H54 (cell line): Measurements from ENCODE around the gene HOXD13.

ENCODE experiments used
- DNase-seq: peaks from one replicate; pipeline ENCODE4 v3.0.0; 2011; ENCODE audit warnings: low spot score, mixed read lengths; ENCODE audit not compliant: insufficient read length
- FAIRE-seq: peaks from 3 replicates; lab custom pipeline; 2011; peaks lifted over from hg19 to GRCh38; lab: Jason Lieb, UNC
- POLR2A ChIP-seq: IDR thresholded peaks from 2 replicates; pipeline ENCODE4 v1.6.1; 2011; ENCODE audit warnings: low read depth, mild to moderate bottlenecking, low read length

The HOXD13 gene

GRCh38 chr2:176076063-176076462 lies 16.5 kb upstream of the HOXD13 start:
- DNase-seq (no peak), FAIRE-seq (no peak)
- no peak for TF ChIP-seq POLR2A

- no peak for TF ChIP-seq POLR2A
- no peak for FAIRE-seq
- DNase-seq, result no peak
These were observed 15.7 kb upstream of the HOXD13 start for GRCh38 chr2:176076796-176077195.

GRCh38 chr2:176078541-176079284 lies 13.8 kb upstream of the HOXD13 start:
- no peak for TF ChIP-seq POLR2A
- DNase-seq, result no peak
- FAIRE-seq, result no peak

- no peak for FAIRE-seq
These were observed 13.2 kb upstream of the HOXD13 start for GRCh38 chr2:176079285-176079830.

GRCh38 chr2:176079831-176080539 lies 12.5 kb upstream of the HOXD13 start:
- peak; percentile 90 for DNase-seq
- TF ChIP-seq POLR2A, result no peak
- no peak for FAIRE-seq

More at GRCh38 chr2:176079285-176079830, 13.2 kb upstream of the HOXD13 start:
- DNase-seq, result no peak
- TF ChIP-seq POLR2A, result no peak

- no peak for DNase-seq
- no peak for FAIRE-seq
These were observed 11.8 kb upstream of the HOXD13 start for GRCh38 chr2:176080540-176081375.

GRCh38 chr2:176081376-176081836 lies 11.1 kb upstream of the HOXD13 start:
- FAIRE-seq, result no peak
- TF ChIP-seq POLR2A, result no peak
- no peak for DNase-seq

More at GRCh38 chr2:176080540-176081375, 11.8 kb upstream of the HOXD13 start:
- no peak for TF ChIP-seq POLR2A

GRCh38 chr2:176081837-176082524 lies 10.5 kb upstream of the HOXD13 start:
- no peak for FAIRE-seq
- no peak for TF ChIP-seq POLR2A
- DNase-seq, result no peak

GRCh38 chr2:176082525-176082823 lies 10.0 kb upstream of the HOXD13 start:
- no peak for TF ChIP-seq POLR2A
- no peak for DNase-seq
- FAIRE-seq, result no peak

GRCh38 chr2:176082824-176083751 lies 9.4 kb upstream of the HOXD13 start:
- DNase-seq (no peak), FAIRE-seq (no peak)
- no peak for TF ChIP-seq POLR2A

- TF ChIP-seq POLR2A, result no peak
- FAIRE-seq (no peak), DNase-seq (no peak)
These were observed 8.7 kb upstream of the HOXD13 start, which contains the start of gene EVX2 for GRCh38 chr2:176083796-176084261. EVX2 (minus strand) TSS chr2:176083962; CDS start chr2:176083776, 186 bp downstream.

GRCh38 chr2:176084611-176085119 lies 7.9 kb upstream of the HOXD13 start:
- FAIRE-seq (no peak), DNase-seq (no peak)
- no peak for TF ChIP-seq POLR2A
